ENCODE measurements around the gene HPSE2. TPM values are rescaled to one million over a fixed set of nuclear protein-coding genes. Genes with fewer than 3 reads are reported as not detected.

The HPSE2 gene
- total RNA-seq, 2 donors from 2014 or later = 1.0 to 1.8 TPM

DNA sequence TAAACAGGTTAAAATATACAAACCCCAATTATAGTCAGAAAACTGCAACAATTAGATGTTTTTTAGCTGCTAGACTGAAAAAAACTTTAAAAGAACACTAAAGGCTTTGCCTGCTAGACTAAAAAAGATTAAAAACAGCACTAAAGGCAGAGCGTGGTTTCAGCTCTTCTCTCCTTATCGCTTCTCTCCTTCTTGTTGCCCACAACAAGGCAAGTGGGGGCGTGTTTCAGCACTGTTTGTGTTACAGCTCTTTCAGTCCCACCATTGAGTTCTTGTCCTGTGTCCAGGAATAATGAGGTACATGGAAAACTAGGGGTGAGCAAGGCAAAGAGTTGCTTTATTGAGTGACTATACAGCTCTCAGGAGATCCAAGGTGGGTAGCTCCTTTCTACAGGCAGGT, 112.3 kb downstream of the HPSE2 start:
- no peaks in the 10 kb centered on the region for H3K4me1 ChIP-seq
- intact Hi-C loops (cut with DNase I) = no loop called here
- no peak overlapping the region for H3K4me3 ChIP-seq
- no peaks in the 10 kb centered on the region for H3K36me3 ChIP-seq
- no peak for TF ChIP-seq CTCF (IDR thresholded peaks at IDR 0.05)
- no peak overlapping the region for H3K27ac ChIP-seq
- DNase-seq = no peak
- H3K9me3 ChIP-seq = no peaks in the 10 kb centered on the region
- no peaks in the 10 kb centered on the region for H3K27me3 ChIP-seq
- no peak overlapping the region for H3K9ac ChIP-seq (ENCODE audit: low read depth in 2 of 2, low read length in 2 of 2)

DNA sequence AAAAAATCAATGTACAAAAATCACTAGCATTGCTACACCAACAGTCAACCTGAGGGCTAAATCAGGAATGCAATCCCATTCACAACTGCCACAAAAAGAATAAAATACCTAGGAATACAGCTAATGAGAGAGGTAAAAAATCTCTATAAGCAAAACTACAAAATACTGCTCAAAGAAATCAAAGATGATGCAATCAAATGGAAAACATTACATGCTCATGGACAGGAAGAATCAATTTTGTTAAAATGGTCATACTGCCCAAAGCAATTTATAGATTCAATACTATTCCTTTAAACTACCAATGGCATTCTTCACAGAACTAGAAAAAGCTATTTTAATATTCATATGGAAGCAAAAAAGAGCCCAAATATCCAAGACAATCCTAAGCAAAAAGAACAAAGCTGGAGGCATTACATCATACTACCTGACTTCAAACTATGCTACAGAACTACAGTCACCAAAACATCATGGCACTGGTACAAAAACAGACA, 116.3 kb downstream of the HPSE2 start:
- H3K27ac ChIP-seq = no peak overlapping the region
- no peaks in the 10 kb centered on the region for H3K9me3 ChIP-seq
- intact Hi-C loops (cut with DNase I) = no loop called here
- H3K9ac ChIP-seq (ENCODE audit: low read depth in 2 of 2, low read length in 2 of 2) = no peak overlapping the region
- H3K4me1 ChIP-seq = no peaks in the 10 kb centered on the region
- no peaks in the 10 kb centered on the region for H3K27me3 ChIP-seq
- DNase-seq = no peak
- TF ChIP-seq CTCF (IDR thresholded peaks at IDR 0.05) = no peak
- H3K36me3 ChIP-seq = no peaks in the 10 kb centered on the region
- H3K4me3 ChIP-seq = no peak overlapping the region

DNA sequence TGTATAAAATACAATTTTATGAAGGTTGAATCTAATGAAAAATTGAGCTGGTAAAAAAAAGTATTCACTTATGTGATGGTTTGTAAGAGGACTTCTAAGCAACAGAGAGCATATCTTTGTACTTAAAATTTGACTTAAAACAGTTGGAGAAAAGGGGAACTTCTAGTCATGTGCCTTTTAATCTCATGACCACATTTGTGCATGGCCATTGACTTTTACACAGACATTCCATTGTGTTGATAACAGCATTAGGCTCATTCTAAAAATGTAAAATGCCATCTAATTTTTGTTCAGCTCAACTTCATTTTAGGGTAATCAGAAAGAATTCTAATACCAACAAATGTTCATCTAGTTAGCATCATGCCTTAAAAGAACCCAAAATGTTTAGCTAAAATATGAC, 119.9 kb downstream of the HPSE2 start:
- no peak for TF ChIP-seq CTCF (IDR thresholded peaks at IDR 0.05)

DNA sequence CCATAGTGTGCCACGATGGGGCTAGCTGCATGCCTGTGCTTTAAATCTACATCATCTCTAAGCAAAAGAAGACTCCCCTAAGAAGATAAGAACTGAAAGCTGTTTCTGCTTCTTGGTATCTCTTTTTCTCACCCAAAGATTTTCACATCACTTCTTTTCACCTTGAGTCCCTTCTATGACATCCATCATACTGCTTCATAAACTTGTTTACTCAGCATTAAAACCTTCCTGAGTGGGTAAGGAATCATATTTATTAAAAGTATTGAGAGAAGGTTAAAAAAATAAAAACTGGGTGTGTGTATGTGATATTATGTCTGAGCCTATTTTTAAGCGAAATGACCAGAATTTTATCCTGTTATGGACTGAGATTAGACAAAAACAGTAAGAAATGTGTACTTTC, 150.3 kb downstream of the HPSE2 start:
- Histone ChIP-seq H3K36me3 (no peaks in the 10 kb centered on the region), H3K9ac (ENCODE audit: low read depth in 2 of 2, low read length in 2 of 2) (no peak overlapping the region), H3K4me1 (no peaks in the 10 kb centered on the region), H3K27me3 (no peaks in the 10 kb centered on the region), H3K4me3 (no peak overlapping the region), H3K27ac (no peak overlapping the region), H3K9me3 (no peaks in the 10 kb centered on the region)
- no peak for TF ChIP-seq CTCF (IDR thresholded peaks at IDR 0.05)
- DNase-seq = no peak
- intact Hi-C loops (cut with DNase I) = no loop called here

More for the DNA sequence above, 119.9 kb downstream of the HPSE2 start:
- Histone ChIP-seq H3K4me1 (no peaks in the 10 kb centered on the region), H3K27ac (no peak overlapping the region), H3K9me3 (no peaks in the 10 kb centered on the region), H3K4me3 (no peak overlapping the region), H3K9ac (ENCODE audit: low read depth in 2 of 2, low read length in 2 of 2) (no peak overlapping the region), H3K36me3 (no peaks in the 10 kb centered on the region), H3K27me3 (no peaks in the 10 kb centered on the region)
- DNase-seq = no peak
- intact Hi-C loops (cut with DNase I) = no loop called here

DNA sequence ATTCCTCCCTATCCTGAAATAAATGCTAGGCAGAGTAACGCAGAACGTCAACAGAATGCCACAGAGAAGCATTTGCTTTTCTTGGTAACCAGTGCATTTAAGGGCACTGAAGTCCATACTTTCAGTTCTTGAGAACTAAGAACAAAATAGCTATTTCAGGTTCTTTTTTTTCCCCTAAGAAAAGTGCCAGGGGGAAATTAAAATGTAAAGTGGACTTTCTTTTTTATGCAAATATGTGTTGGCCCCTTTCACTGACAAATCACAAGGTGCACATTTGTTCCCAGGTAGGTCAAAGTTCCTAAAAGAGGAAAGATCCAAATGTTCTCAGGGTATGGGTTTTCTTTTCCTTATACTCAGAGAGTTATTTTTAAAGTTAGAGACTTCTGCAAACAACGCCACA, 151.5 kb downstream of the HPSE2 start:
- no peak for DNase-seq
- no peak for TF ChIP-seq CTCF (IDR thresholded peaks at IDR 0.05)
- Histone ChIP-seq H3K9me3 (no peaks in the 10 kb centered on the region), H3K9ac (ENCODE audit: low read depth in 2 of 2, low read length in 2 of 2) (no peak overlapping the region), H3K27me3 (no peaks in the 10 kb centered on the region), H3K4me3 (no peak overlapping the region), H3K36me3 (no peaks in the 10 kb centered on the region), H3K4me1 (no peaks in the 10 kb centered on the region), H3K27ac (no peak overlapping the region)
- intact Hi-C loops (cut with DNase I) = no loop called here

All from colonic mucosa (tissue), 4 donors.